ENCODE data around the gene NKG7. TPM values are rescaled to one million over a fixed set of nuclear protein-coding genes. Genes with fewer than 3 reads are reported as not detected.
A peak's percentile ranks its signal among the peaks of the same experiment; 100 is the strongest.

The NKG7 gene
- total RNA-seq, 2 donors from 2014 or later, result not detected

- intact Hi-C loops (cut with DNase I), result no loop called here
These were observed 5.8 kb downstream of the NKG7 start for GRCh38 chr19:51366389-51367254.

GRCh38 chr19:51365965-51366388 lies 6.5 kb downstream of the NKG7 start, which contains the start of gene ETFB:
Gene ETFB, minus strand, starts transcription at chr19:51366388. Its CDS starts 62 bp downstream, at chr19:51366326.
- ATAC-seq (no peak), DNase-seq (no peak)
- intact Hi-C loops (cut with DNase I), result no loop called here
- Histone ChIP-seq H3K27ac (peak within 1 kb of the TSS; percentile 94 to 99 (median 98)), H3K36me3 (replicated peaks in 1 of 2; ENCODE audit: insufficient read depth in 1 of 2, low read depth in 2 of 2) (no peaks in the 10 kb centered on the region), H3K4me1 (peaks cover 44% of the 10 kb centered on the region), H3K27me3 (no peaks in the 10 kb centered on the region), H3K4me3 (peak within 1 kb of the TSS; percentile 54 to 61), H3K9me3 (no peaks in the 10 kb centered on the region)
- 0% methylated on average over 12 to 27 of the region's 27 CpGs for WGBS, 2 donors
- TF ChIP-seq POLR2A (IDR thresholded peaks at IDR 0.05) (peak in 1 of 3 donors; percentile 41), CTCF (IDR thresholded peaks at IDR 0.05) (peak in 1 of 7 experiments; percentile 3)

More at GRCh38 chr19:51366389-51367254, 5.8 kb downstream of the NKG7 start:
- Histone ChIP-seq H3K27me3 (no peaks in the 10 kb centered on the region), H3K36me3 (replicated peaks in 1 of 2; ENCODE audit: insufficient read depth in 1 of 2, low read depth in 2 of 2) (no peaks in the 10 kb centered on the region), H3K27ac (peak overlapping the region; percentile 94 to 99 (median 98)), H3K4me3 (peak overlapping the region; percentile 54 to 61), H3K4me1 (peaks cover 44% of the 10 kb centered on the region), H3K9me3 (no peaks in the 10 kb centered on the region)
- ATAC-seq (peak; percentile 87), DNase-seq (peak; percentile 98 to 100 (median 99))
- WGBS, 2 donors, result 1 to 2% methylated on average over 45 to 54 of the region's 54 CpGs
- TF ChIP-seq CTCF (IDR thresholded peaks at IDR 0.05) (no peak), POLR2A (IDR thresholded peaks at IDR 0.05) (peak; percentile 84 to 90 (median 88))

- no peak for TF ChIP-seq POLR2A (IDR thresholded peaks at IDR 0.05)
- TF ChIP-seq CTCF (IDR thresholded peaks at IDR 0.05), result peak in 1 of 7 experiments; percentile 2
- intact Hi-C loops (cut with DNase I), result no loop called here
- ATAC-seq (no peak), DNase-seq (peak; percentile 26 to 55 (median 45))
- Histone ChIP-seq H3K4me3 (peak overlapping the region; percentile 54 to 61), H3K36me3 (replicated peaks in 1 of 2; ENCODE audit: insufficient read depth in 1 of 2, low read depth in 2 of 2) (no peaks in the 10 kb centered on the region), H3K27ac (peak overlapping the region; percentile 94 to 99 (median 98)), H3K4me1 (peaks cover 44% of the 10 kb centered on the region), H3K9me3 (no peaks in the 10 kb centered on the region), H3K27me3 (no peaks in the 10 kb centered on the region)
- WGBS, 2 donors, result 12 to 14% methylated on average over 9 to 10 of the region's 10 CpGs
These were observed 7.1 kb downstream of the NKG7 start for GRCh38 chr19:51365211-51365964.

GRCh38 chr19:51364200-51365106 lies 8.0 kb downstream of the NKG7 start:
- no peak overlapping the region for H3K27ac ChIP-seq
- intact Hi-C loops (cut with DNase I), result no loop called here
- no peak for DNase-seq
- WGBS, 2 donors, result 82 to 83% methylated on average over 8 to 15 of the region's 15 CpGs
- no peak for ATAC-seq
- no peak for TF ChIP-seq CTCF (IDR thresholded peaks at IDR 0.05)
- TF ChIP-seq POLR2A (IDR thresholded peaks at IDR 0.05), result no peak
- H3K9me3 ChIP-seq, result no peaks in the 10 kb centered on the region
- no peaks in the 10 kb centered on the region for H3K27me3 ChIP-seq
- H3K4me3 ChIP-seq, result no peak overlapping the region
- no peaks in the 10 kb centered on the region for H3K36me3 ChIP-seq (replicated peaks in 1 of 2; ENCODE audit: insufficient read depth in 1 of 2, low read depth in 2 of 2)
- peaks cover 44% of the 10 kb centered on the region for H3K4me1 ChIP-seq

Data from body of pancreas (tissue), 4 donors.